Karpas-422 (cell line): ENCODE data around the gene TBCK. TPM values are rescaled to one million over a fixed set of nuclear protein-coding genes. Genes with fewer than 3 reads are reported as not detected.

ENCODE experiments used
- DNase-seq: peaks from one replicate; pipeline ENCODE4 v3.0.0-alpha.2; 2015
- H2AFZ ChIP-seq: fragments of 200-600 bp; sonication (generic); 2 replicates; pipeline ENCODE4 v1.6.1; 2014; ENCODE audit warnings: antibody characterized with exemption, low read length, mixed read lengths
- H3K27ac ChIP-seq: fragments of 200-600 bp; sonication (generic); 2 replicates; pipeline ENCODE4 v1.5.1; 2014; ENCODE audit warnings: mild to moderate bottlenecking, low read length, moderate library complexity
- H3K27me3 ChIP-seq: fragments of 200-600 bp; sonication (generic); 2 replicates; pipeline ENCODE4 v1.6.1; 2014; ENCODE audit warnings: low read length, mixed read lengths
- H3K36me3 ChIP-seq: fragments of 200-600 bp; sonication (generic); 2 replicates; pipeline ENCODE4 v1.6.1; 2014; ENCODE audit warnings: low read length, mixed read lengths; ENCODE audit not compliant: insufficient read depth
- H3K4me1 ChIP-seq: fragments of 200-600 bp; sonication (generic); 2 replicates; pipeline ENCODE4 v1.6.1; 2014; ENCODE audit warnings: mild to moderate bottlenecking, low read length, mixed read lengths
- H3K4me2 ChIP-seq: fragments of 200-600 bp; sonication (generic); 2 replicates; pipeline ENCODE4 v1.6.1; 2014; ENCODE audit warnings: low read length, low read depth, mild to moderate bottlenecking; ENCODE audit not compliant: poor library complexity, severe bottlenecking
- H3K4me3 ChIP-seq: fragments of 200-600 bp; sonication (generic); 2 replicates; pipeline ENCODE4 v1.5.1; 2014; ENCODE audit warnings: mild to moderate bottlenecking, antibody characterized with exemption, low read length, mixed read lengths
- H3K79me2 ChIP-seq: fragments of 200-600 bp; sonication (generic); 2 replicates; pipeline ENCODE4 v1.6.1; 2014; ENCODE audit warnings: mild to moderate bottlenecking, low read length, mixed read lengths
- H3K9ac ChIP-seq: fragments of 200-600 bp; sonication (generic); 2 replicates; pipeline ENCODE4 v1.6.0; 2014; ENCODE audit warnings: low read length
- H3K9me2 ChIP-seq: fragments of 200-600 bp; sonication (generic), shearing (Covaris generic); replicated peaks from 2 replicates; pipeline ENCODE4 v1.6.0; 2014; ENCODE audit warnings: mild to moderate bottlenecking, low read length, moderate library complexity; ENCODE audit not compliant: insufficient read depth
- H3K9me3 ChIP-seq: fragments of 300-700, 200-600 bp; sonication (generic); 2 replicates; pipeline ENCODE4 v1.6.1; 2014; ENCODE audit warnings: low read length, mixed read lengths
- H4K20me1 ChIP-seq: fragments of 200-600 bp; sonication (generic); 2 replicates; pipeline ENCODE4 v1.6.1; 2014; ENCODE audit warnings: mild to moderate bottlenecking, antibody characterized with exemption, low read length, low read depth; ENCODE audit not compliant: insufficient read depth
- total RNA-seq: library from RNA; depleted of rRNA; stranded (reverse); fragments of >200 nt; shearing (Covaris generic); gene quantifications from 2 replicates; pipeline ENCODE4 v1.2.3, GENCODE V29; 2014; ENCODE audit warnings: low replicate concordance

Gene TBCK
- total RNA-seq, 1 experiment from 2014 or later, result 86.1 TPM

DNA sequence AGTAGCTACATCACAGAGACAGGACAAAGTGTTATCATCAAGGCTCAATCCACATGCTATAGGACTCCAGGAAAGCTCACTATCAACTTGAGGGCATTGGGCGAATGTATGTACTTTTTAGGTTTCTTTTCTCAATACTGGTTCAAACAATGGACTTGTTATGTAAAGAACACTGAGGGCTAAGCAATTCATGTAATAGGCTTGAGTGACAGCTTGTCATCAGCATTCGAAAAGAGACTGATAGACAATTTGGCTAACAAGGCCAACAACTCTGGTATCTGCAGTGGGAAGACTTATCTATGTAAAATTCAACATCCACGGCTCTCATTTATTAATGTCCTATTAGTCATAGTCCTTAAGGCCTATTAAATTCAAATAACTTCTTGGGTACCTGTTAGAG is 279.7 kb downstream of the TBCK start:
- H3K4me3 ChIP-seq, result no peak overlapping the region
- no peak overlapping the region for H2AFZ ChIP-seq
- H3K9me3 ChIP-seq, result no peaks in the 10 kb centered on the region
- no peaks in the 10 kb centered on the region for H3K4me1 ChIP-seq
- H3K79me2 ChIP-seq, result no peaks in the 10 kb centered on the region
- H3K9ac ChIP-seq, result no peak overlapping the region
- no peaks in the 10 kb centered on the region for H3K9me2 ChIP-seq
- no peaks in the 10 kb centered on the region for H3K27me3 ChIP-seq
- H3K27ac ChIP-seq, result no peak overlapping the region
- no peak overlapping the region for H3K4me2 ChIP-seq
- no peaks in the 10 kb centered on the region for H3K36me3 ChIP-seq
- H4K20me1 ChIP-seq, result no peaks in the 10 kb centered on the region
- DNase-seq, result no peak

- Histone ChIP-seq H4K20me1 (no peaks in the 10 kb centered on the region), H3K4me2 (no peak overlapping the region), H3K4me3 (no peak overlapping the region), H3K27ac (no peak overlapping the region), H2AFZ (no peak overlapping the region), H3K36me3 (no peaks in the 10 kb centered on the region), H3K4me1 (0 out of 2 replicates have a peak, but pooled peaks cover 3% of the 10 kb centered on the region), H3K27me3 (no peaks in the 10 kb centered on the region), H3K9me3 (no peaks in the 10 kb centered on the region), H3K9me2 (no peaks in the 10 kb centered on the region), H3K79me2 (no peaks in the 10 kb centered on the region), H3K9ac (no peak overlapping the region)
- DNase-seq, result no peak
Measured at GRCh38 chr4:106035204-106035603, 280.8 kb downstream of the TBCK start.

DNA sequence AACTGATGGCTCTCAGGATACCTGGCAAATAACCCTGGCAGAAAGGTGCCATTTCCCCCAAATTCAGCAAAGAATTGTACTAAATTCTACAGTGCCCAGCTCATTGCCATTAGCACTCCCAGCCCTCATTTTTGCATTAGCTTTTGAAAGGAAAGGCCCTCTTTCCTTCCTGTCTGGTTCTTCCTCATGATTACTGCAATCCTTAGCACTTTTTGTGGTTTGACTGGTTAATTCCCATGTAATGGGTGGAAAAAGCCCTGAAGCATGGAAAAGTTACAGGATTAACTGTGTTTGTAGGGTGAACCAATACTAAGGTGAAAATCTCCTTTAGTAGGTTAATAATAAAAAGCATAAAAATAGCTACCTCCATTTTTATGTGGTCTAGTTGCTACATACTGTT is 281.3 kb downstream of the TBCK start:
- H3K36me3 ChIP-seq, result no peaks in the 10 kb centered on the region
- H3K9me3 ChIP-seq, result no peaks in the 10 kb centered on the region
- H2AFZ ChIP-seq, result no peak overlapping the region
- H3K27ac ChIP-seq, result no peak overlapping the region
- H3K79me2 ChIP-seq, result no peaks in the 10 kb centered on the region
- H3K9ac ChIP-seq, result no peak overlapping the region
- no peaks in the 10 kb centered on the region for H3K27me3 ChIP-seq
- H3K9me2 ChIP-seq, result no peaks in the 10 kb centered on the region
- no peak for DNase-seq
- H3K4me1 ChIP-seq, result 0 out of 2 replicates have a peak, but pooled peaks cover 3% of the 10 kb centered on the region
- H3K4me3 ChIP-seq, result no peak overlapping the region
- H3K4me2 ChIP-seq, result no peak overlapping the region
- no peaks in the 10 kb centered on the region for H4K20me1 ChIP-seq

- no peaks in the 10 kb centered on the region for H3K79me2 ChIP-seq
- H3K9ac ChIP-seq, result no peak overlapping the region
- H3K27me3 ChIP-seq, result no peaks in the 10 kb centered on the region
- no peak overlapping the region for H3K4me3 ChIP-seq
- H2AFZ ChIP-seq, result no peak overlapping the region
- H3K4me2 ChIP-seq, result no peak overlapping the region
- no peaks in the 10 kb centered on the region for H3K36me3 ChIP-seq
- no peaks in the 10 kb centered on the region for H3K9me3 ChIP-seq
- no peaks in the 10 kb centered on the region for H4K20me1 ChIP-seq
- no peak for DNase-seq
- 0 out of 2 replicates have a peak, but pooled peaks cover 3% of the 10 kb centered on the region for H3K4me1 ChIP-seq
- no peak overlapping the region for H3K27ac ChIP-seq
- no peaks in the 10 kb centered on the region for H3K9me2 ChIP-seq
Measured at GRCh38 chr4:106034220-106034619, 281.8 kb downstream of the TBCK start.

- no peaks in the 10 kb centered on the region for H3K36me3 ChIP-seq
- no peak overlapping the region for H3K9ac ChIP-seq
- DNase-seq, result no peak
- no peak overlapping the region for H3K4me2 ChIP-seq
- H3K9me2 ChIP-seq, result no peaks in the 10 kb centered on the region
- H3K4me3 ChIP-seq, result no peak overlapping the region
- H3K79me2 ChIP-seq, result no peaks in the 10 kb centered on the region
- H3K27ac ChIP-seq, result no peak overlapping the region
- 0 out of 2 replicates have a peak, but pooled peaks cover 3% of the 10 kb centered on the region for H3K4me1 ChIP-seq
- H3K27me3 ChIP-seq, result no peaks in the 10 kb centered on the region
- H2AFZ ChIP-seq, result no peak overlapping the region
- no peaks in the 10 kb centered on the region for H4K20me1 ChIP-seq
- H3K9me3 ChIP-seq, result no peaks in the 10 kb centered on the region
Measured at GRCh38 chr4:106033469-106033868, 282.5 kb downstream of the TBCK start.

GRCh38 chr4:106032851-106033286 is 283.1 kb downstream of the TBCK start:
- H4K20me1 ChIP-seq, result no peaks in the 10 kb centered on the region
- H3K4me2 ChIP-seq, result no peak overlapping the region
- H3K9ac ChIP-seq, result no peak overlapping the region
- H3K9me3 ChIP-seq, result no peaks in the 10 kb centered on the region
- no peak overlapping the region for H3K27ac ChIP-seq
- no peaks in the 10 kb centered on the region for H3K27me3 ChIP-seq
- no peak overlapping the region for H2AFZ ChIP-seq
- 0 out of 2 replicates have a peak, but pooled peaks cover 3% of the 10 kb centered on the region for H3K4me1 ChIP-seq
- H3K79me2 ChIP-seq, result no peaks in the 10 kb centered on the region
- H3K9me2 ChIP-seq, result no peaks in the 10 kb centered on the region
- no peak for DNase-seq
- H3K36me3 ChIP-seq, result no peaks in the 10 kb centered on the region
- no peak overlapping the region for H3K4me3 ChIP-seq

DNA sequence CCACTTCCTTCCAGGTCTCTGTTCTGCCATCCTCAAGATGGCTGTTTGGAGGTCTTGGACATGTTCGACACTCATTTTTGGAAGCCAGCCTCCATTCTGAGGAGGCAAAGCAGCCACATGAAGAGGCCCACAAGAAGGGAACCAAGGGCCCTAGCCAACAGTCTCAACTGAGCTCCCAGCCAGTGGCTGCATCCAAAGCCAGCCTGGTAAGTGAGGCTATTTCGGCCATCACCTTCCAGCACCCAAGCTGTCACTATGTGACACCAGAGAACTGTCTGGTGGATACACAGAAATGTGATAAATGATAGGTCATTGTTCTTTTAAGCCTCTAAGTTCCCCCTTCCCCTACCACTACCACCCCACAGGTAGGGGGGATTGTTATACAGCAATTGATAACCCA is 293.6 kb downstream of the TBCK start:
- Histone ChIP-seq H2AFZ (no peak overlapping the region), H3K27me3 (no peaks in the 10 kb centered on the region), H3K9me2 (no peaks in the 10 kb centered on the region), H3K27ac (no peak overlapping the region), H3K4me2 (no peak overlapping the region), H3K4me1 (no peaks in the 10 kb centered on the region), H3K9ac (no peak overlapping the region), H3K79me2 (no peaks in the 10 kb centered on the region), H3K4me3 (no peak overlapping the region), H3K36me3 (no peaks in the 10 kb centered on the region), H3K9me3 (no peaks in the 10 kb centered on the region), H4K20me1 (no peaks in the 10 kb centered on the region)
- no peak for DNase-seq

- Histone ChIP-seq H3K79me2 (no peaks in the 10 kb centered on the region), H3K9ac (no peak overlapping the region), H2AFZ (no peak overlapping the region), H3K27me3 (no peaks in the 10 kb centered on the region), H3K9me3 (no peaks in the 10 kb centered on the region), H3K9me2 (no peaks in the 10 kb centered on the region), H3K27ac (no peak overlapping the region), H3K4me1 (no peaks in the 10 kb centered on the region), H4K20me1 (no peaks in the 10 kb centered on the region), H3K4me2 (no peak overlapping the region), H3K36me3 (no peaks in the 10 kb centered on the region), H3K4me3 (no peak overlapping the region)
- DNase-seq, result no peak
Measured at GRCh38 chr4:106021737-106022410, 294.1 kb downstream of the TBCK start.
